ENCODE results near the gene OPTC.

OPTC gene

GRCh38 chr1:203478231-203478630 lies 15.7 kb upstream of the OPTC start:
- peak overlapping the region; percentile 19 for H3K27ac ChIP-seq (ENCODE audit: low read length)
- peak overlapping the region; percentile 42 to 72 for H3K4me3 ChIP-seq (ENCODE audit: low read depth in 1 of 2, low read length in 2 of 2)
- no peaks in the 10 kb centered on the region for H3K9me3 ChIP-seq (ENCODE audit: control insufficient read depth in 1 of 2, low read length in 2 of 2)
- H3K36me3 ChIP-seq (ENCODE audit: control insufficient read depth in 1 of 2, insufficient read depth in 2 of 2, low read length in 2 of 2) = peaks cover 0 to under 1% of the 10 kb centered on the region in 2 donors
- peaks cover 14 to 56% of the 10 kb centered on the region in 2 donors for H3K4me1 ChIP-seq (ENCODE audit: control insufficient read depth in 1 of 2, insufficient read depth in 2 of 2, low read length in 2 of 2)
- H3K27me3 ChIP-seq (ENCODE audit: low read depth, low read length) = no peaks in the 10 kb centered on the region

DNA sequence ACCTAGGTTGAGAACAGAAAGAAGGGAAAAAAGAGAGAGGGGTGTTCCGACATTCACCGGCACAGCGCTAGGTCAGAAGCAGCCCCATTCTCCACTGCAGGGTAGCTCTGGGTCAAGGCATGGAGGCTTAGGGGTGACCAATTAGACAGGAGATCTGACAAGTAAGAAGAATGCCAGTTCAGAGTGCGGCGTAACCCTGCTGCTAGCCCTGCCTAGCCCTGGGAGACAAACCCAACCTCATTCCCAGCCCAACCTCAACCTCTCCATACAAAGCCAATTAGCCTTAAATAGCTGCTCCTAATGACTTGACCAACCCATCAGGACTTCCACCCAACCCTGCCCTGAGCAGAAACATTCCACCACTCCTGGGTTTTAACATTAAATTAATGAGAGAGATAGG lies 15.0 kb upstream of the OPTC start:
- peak overlapping the region; percentile 19 for H3K27ac ChIP-seq (ENCODE audit: low read length)
- H3K36me3 ChIP-seq (ENCODE audit: control insufficient read depth in 1 of 2, insufficient read depth in 2 of 2, low read length in 2 of 2) = peaks cover 0 to 8% of the 10 kb centered on the region in 2 donors
- H3K4me3 ChIP-seq (ENCODE audit: low read depth in 1 of 2, low read length in 2 of 2) = peak overlapping the region in 1 of 2 donors; percentile 72
- H3K9me3 ChIP-seq (ENCODE audit: control insufficient read depth in 1 of 2, low read length in 2 of 2) = no peaks in the 10 kb centered on the region
- no peaks in the 10 kb centered on the region for H3K27me3 ChIP-seq (ENCODE audit: low read depth, low read length)
- H3K4me1 ChIP-seq (ENCODE audit: control insufficient read depth in 1 of 2, insufficient read depth in 2 of 2, low read length in 2 of 2) = peaks cover 14 to 58% of the 10 kb centered on the region in 2 donors

GRCh38 chr1:203479646-203480045 lies 14.3 kb upstream of the OPTC start:
- Histone ChIP-seq H3K27ac (ENCODE audit: low read length) (no peak overlapping the region), H3K27me3 (ENCODE audit: low read depth, low read length) (no peaks in the 10 kb centered on the region), H3K4me1 (ENCODE audit: control insufficient read depth in 1 of 2, insufficient read depth in 2 of 2, low read length in 2 of 2) (peaks cover 14 to 65% of the 10 kb centered on the region in 2 donors), H3K4me3 (ENCODE audit: low read depth in 1 of 2, low read length in 2 of 2) (peak overlapping the region in 1 of 2 donors; percentile 21), H3K36me3 (ENCODE audit: control insufficient read depth in 1 of 2, insufficient read depth in 2 of 2, low read length in 2 of 2) (peaks cover 0 to 14% of the 10 kb centered on the region in 2 donors), H3K9me3 (ENCODE audit: control insufficient read depth in 1 of 2, low read length in 2 of 2) (no peaks in the 10 kb centered on the region)

- H3K36me3 ChIP-seq (ENCODE audit: control insufficient read depth in 1 of 2, insufficient read depth in 2 of 2, low read length in 2 of 2) = peaks cover 0 to 15% of the 10 kb centered on the region in 2 donors
- peak overlapping the region in 1 of 2 donors; percentile 21 for H3K4me3 ChIP-seq (ENCODE audit: low read depth in 1 of 2, low read length in 2 of 2)
- peaks cover 14 to 64% of the 10 kb centered on the region in 2 donors for H3K4me1 ChIP-seq (ENCODE audit: control insufficient read depth in 1 of 2, insufficient read depth in 2 of 2, low read length in 2 of 2)
- no peaks in the 10 kb centered on the region for H3K27me3 ChIP-seq (ENCODE audit: low read depth, low read length)
- H3K27ac ChIP-seq (ENCODE audit: low read length) = peak overlapping the region; percentile 83
- H3K9me3 ChIP-seq (ENCODE audit: control insufficient read depth in 1 of 2, low read length in 2 of 2) = no peaks in the 10 kb centered on the region
Observed at GRCh38 chr1:203480084-203480483, 13.9 kb upstream of the OPTC start.

GRCh38 chr1:203480525-203481084 lies 13.3 kb upstream of the OPTC start:
- Histone ChIP-seq H3K36me3 (ENCODE audit: control insufficient read depth in 1 of 2, insufficient read depth in 2 of 2, low read length in 2 of 2) (peaks cover 0 to 18% of the 10 kb centered on the region in 2 donors), H3K4me3 (ENCODE audit: low read depth in 1 of 2, low read length in 2 of 2) (peak overlapping the region in 1 of 2 donors; percentile 21), H3K9me3 (ENCODE audit: control insufficient read depth in 1 of 2, low read length in 2 of 2) (no peaks in the 10 kb centered on the region), H3K4me1 (ENCODE audit: control insufficient read depth in 1 of 2, insufficient read depth in 2 of 2, low read length in 2 of 2) (peaks cover 14 to 67% of the 10 kb centered on the region in 2 donors), H3K27me3 (ENCODE audit: low read depth, low read length) (no peaks in the 10 kb centered on the region), H3K27ac (ENCODE audit: low read length) (peak overlapping the region; percentile 83)

GRCh38 chr1:203481196-203481595 lies 12.8 kb upstream of the OPTC start:
- peaks cover 3 to 18% of the 10 kb centered on the region in 2 donors for H3K36me3 ChIP-seq (ENCODE audit: control insufficient read depth in 1 of 2, insufficient read depth in 2 of 2, low read length in 2 of 2)
- peak overlapping the region; percentile 83 for H3K27ac ChIP-seq (ENCODE audit: low read length)
- no peaks in the 10 kb centered on the region for H3K27me3 ChIP-seq (ENCODE audit: low read depth, low read length)
- no peaks in the 10 kb centered on the region for H3K9me3 ChIP-seq (ENCODE audit: control insufficient read depth in 1 of 2, low read length in 2 of 2)
- peaks cover 14 to 67% of the 10 kb centered on the region in 2 donors for H3K4me1 ChIP-seq (ENCODE audit: control insufficient read depth in 1 of 2, insufficient read depth in 2 of 2, low read length in 2 of 2)
- H3K4me3 ChIP-seq (ENCODE audit: low read depth in 1 of 2, low read length in 2 of 2) = peak overlapping the region in 1 of 2 donors; percentile 22

- Histone ChIP-seq H3K4me1 (ENCODE audit: control insufficient read depth in 1 of 2, insufficient read depth in 2 of 2, low read length in 2 of 2) (peaks cover 0 to 42% of the 10 kb centered on the region in 2 donors), H3K9me3 (ENCODE audit: control insufficient read depth in 1 of 2, low read length in 2 of 2) (no peaks in the 10 kb centered on the region), H3K27ac (ENCODE audit: low read length) (peak overlapping the region; percentile 57), H3K36me3 (ENCODE audit: control insufficient read depth in 1 of 2, insufficient read depth in 2 of 2, low read length in 2 of 2) (peaks cover 3 to 18% of the 10 kb centered on the region in 2 donors), H3K27me3 (ENCODE audit: low read depth, low read length) (no peaks in the 10 kb centered on the region), H3K4me3 (ENCODE audit: low read depth in 1 of 2, low read length in 2 of 2) (peak overlapping the region in 1 of 2 donors; percentile 39)
Observed at GRCh38 chr1:203486618-203487370, 7.2 kb upstream of the OPTC start.

DNA sequence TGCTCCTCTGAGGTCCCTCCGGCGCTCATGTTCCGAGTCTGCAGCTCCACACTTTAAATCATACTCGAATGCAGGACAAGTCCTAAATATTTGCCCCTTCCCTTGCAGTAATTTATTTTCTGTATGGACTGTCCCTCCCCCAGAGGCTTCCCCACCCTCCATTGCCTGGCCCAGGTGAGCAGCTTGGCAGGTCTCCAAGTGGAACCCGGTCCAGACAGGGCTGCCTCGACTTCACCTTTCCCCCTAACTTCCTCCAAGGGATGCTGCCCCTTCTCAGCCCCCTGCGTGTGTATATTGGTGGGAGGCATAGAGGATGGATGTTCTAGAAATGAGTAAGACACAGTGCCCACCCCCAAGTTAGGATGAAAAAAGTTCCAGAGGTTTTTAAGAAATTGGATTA lies 5.4 kb upstream of the OPTC start:
- H3K4me1 ChIP-seq (ENCODE audit: control insufficient read depth in 1 of 2, insufficient read depth in 2 of 2, low read length in 2 of 2) = peaks cover 0 to 37% of the 10 kb centered on the region in 2 donors
- no peak overlapping the region for H3K4me3 ChIP-seq (ENCODE audit: low read depth in 1 of 2, low read length in 2 of 2)
- H3K27me3 ChIP-seq (ENCODE audit: low read depth, low read length) = no peaks in the 10 kb centered on the region
- no peak overlapping the region for H3K27ac ChIP-seq (ENCODE audit: low read length)
- no peaks in the 10 kb centered on the region for H3K9me3 ChIP-seq (ENCODE audit: control insufficient read depth in 1 of 2, low read length in 2 of 2)
- peaks cover 3 to 14% of the 10 kb centered on the region in 2 donors for H3K36me3 ChIP-seq (ENCODE audit: control insufficient read depth in 1 of 2, insufficient read depth in 2 of 2, low read length in 2 of 2)

DNA sequence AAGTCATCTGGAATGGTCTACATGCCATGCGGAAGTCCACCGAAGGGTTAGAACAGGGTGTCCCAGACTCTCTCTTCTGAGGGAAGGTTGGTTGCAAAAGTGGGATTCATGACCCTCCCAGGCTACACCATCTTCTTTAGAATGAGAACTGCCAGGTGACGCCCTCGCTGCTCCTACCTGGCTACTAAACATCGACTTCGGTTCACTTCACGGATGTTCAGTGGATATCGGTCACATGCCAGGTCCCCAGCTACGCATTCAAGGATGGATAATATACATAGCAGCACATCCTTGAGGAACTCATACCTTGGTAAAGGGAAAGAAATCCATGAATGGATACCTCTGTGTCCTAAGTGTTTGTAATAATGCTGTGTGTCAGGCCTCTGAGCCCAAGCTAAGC lies 3.3 kb upstream of the OPTC start:
- Histone ChIP-seq H3K27me3 (ENCODE audit: low read depth, low read length) (no peaks in the 10 kb centered on the region), H3K27ac (ENCODE audit: low read length) (no peak overlapping the region), H3K4me3 (ENCODE audit: low read depth in 1 of 2, low read length in 2 of 2) (no peak overlapping the region), H3K4me1 (ENCODE audit: control insufficient read depth in 1 of 2, insufficient read depth in 2 of 2, low read length in 2 of 2) (peaks cover 0 to 20% of the 10 kb centered on the region in 2 donors), H3K36me3 (ENCODE audit: control insufficient read depth in 1 of 2, insufficient read depth in 2 of 2, low read length in 2 of 2) (peaks cover 0 to 3% of the 10 kb centered on the region in 2 donors), H3K9me3 (ENCODE audit: control insufficient read depth in 1 of 2, low read length in 2 of 2) (no peaks in the 10 kb centered on the region)

GRCh38 chr1:203491664-203492063 lies 2.3 kb upstream of the OPTC start:
- Histone ChIP-seq H3K4me1 (ENCODE audit: control insufficient read depth in 1 of 2, insufficient read depth in 2 of 2, low read length in 2 of 2) (peaks cover 0 to 19% of the 10 kb centered on the region in 2 donors), H3K27ac (ENCODE audit: low read length) (no peak overlapping the region), H3K36me3 (ENCODE audit: control insufficient read depth in 1 of 2, insufficient read depth in 2 of 2, low read length in 2 of 2) (no peaks in the 10 kb centered on the region), H3K4me3 (ENCODE audit: low read depth in 1 of 2, low read length in 2 of 2) (no peak overlapping the region), H3K27me3 (ENCODE audit: low read depth, low read length) (no peaks in the 10 kb centered on the region), H3K9me3 (ENCODE audit: control insufficient read depth in 1 of 2, low read length in 2 of 2) (no peaks in the 10 kb centered on the region)

DNA sequence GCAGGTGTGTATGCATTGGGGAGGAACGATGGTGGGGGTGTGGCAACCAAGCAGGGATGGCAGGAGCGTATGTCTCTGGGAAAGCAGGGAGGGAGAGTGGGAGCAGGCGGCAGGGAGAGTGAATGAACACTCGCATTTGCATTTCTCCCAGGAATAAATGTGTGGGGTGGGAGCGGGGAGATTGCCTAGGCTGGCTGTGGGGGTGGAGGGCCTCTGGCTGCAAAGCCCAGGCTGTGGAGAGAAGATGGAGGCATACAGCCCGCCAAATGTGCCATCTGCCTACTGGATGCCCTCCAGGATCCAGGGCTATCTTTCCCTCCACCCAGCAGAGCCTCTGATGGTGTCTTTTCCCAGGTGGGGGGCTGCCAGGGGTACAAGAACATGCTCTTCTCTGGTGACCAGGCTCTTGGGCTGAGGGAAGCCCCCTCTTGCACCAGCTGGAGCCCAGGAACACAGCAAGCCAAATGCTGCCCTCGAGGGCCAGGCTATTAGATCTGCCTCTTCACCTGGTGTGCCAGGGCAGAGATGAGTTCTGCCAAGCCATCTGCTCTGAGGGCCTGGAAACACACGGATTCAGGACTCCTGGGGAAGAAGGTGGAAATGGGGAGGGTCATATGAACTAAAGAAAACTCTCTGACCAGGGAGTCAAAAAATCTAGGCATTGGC lies 1.7 kb upstream of the OPTC start:
- no peaks in the 10 kb centered on the region for H3K9me3 ChIP-seq (ENCODE audit: control insufficient read depth in 1 of 2, low read length in 2 of 2)
- H3K4me3 ChIP-seq (ENCODE audit: low read depth in 1 of 2, low read length in 2 of 2) = no peak overlapping the region
- no peaks in the 10 kb centered on the region for H3K27me3 ChIP-seq (ENCODE audit: low read depth, low read length)
- H3K27ac ChIP-seq (ENCODE audit: low read length) = no peak overlapping the region
- no peaks in the 10 kb centered on the region for H3K36me3 ChIP-seq (ENCODE audit: control insufficient read depth in 1 of 2, insufficient read depth in 2 of 2, low read length in 2 of 2)
- peaks cover 0 to 13% of the 10 kb centered on the region in 2 donors for H3K4me1 ChIP-seq (ENCODE audit: control insufficient read depth in 1 of 2, insufficient read depth in 2 of 2, low read length in 2 of 2)

Measured in muscle layer of duodenum (tissue), 2 donors.